HEK293 (cell line): ENCODE data around the gene ARL2BP.

Experiments
- CTCF ChIA-PET: fragments of 350-600 bp; formaldehyde crosslinking; extraction: SDS; loops from one replicate; lab custom pipeline; 2021; ENCODE audit warnings: antibody characterized with exemption; lab: Yijun Ruan, JAX
- POLR2A ChIA-PET: fragments of 300-600 bp; formaldehyde crosslinking; extraction: SDS; loops from one replicate; lab custom pipeline; 2020; ENCODE audit warnings: antibody characterized with exemption, inconsistent platforms; lab: Yijun Ruan, JAX
- H3K27ac ChIP-seq: fragments of 200-500 bp; sonication (Bioruptor generic); 2 replicates; pipeline ENCODE4 v1.5.1; 2014; ENCODE audit warnings: low read depth, low read length, control low read depth, inconsistent platforms; ENCODE audit errors: extremely low read depth
- H3K36me3 ChIP-seq, 2 experiments: fragments of 200-500 bp in 1 of 2; sonication (Bioruptor generic) in 1 of 2; 1 replicate in 1 of 2; 2 replicates in 1 of 2; pipeline ENCODE4 v1.5.1; 2014 to 2017; ENCODE audit warnings: inconsistent platforms in 2 of 2, low read length in 2 of 2; ENCODE audit not compliant: control insufficient read depth in 2 of 2, insufficient read depth in 1 of 2
- H3K4me1 ChIP-seq: fragments of 200-500 bp; sonication (Bioruptor generic); 2 replicates; pipeline ENCODE4 v1.5.1; 2014; ENCODE audit warnings: mild to moderate bottlenecking, low read length, inconsistent platforms; ENCODE audit not compliant: control insufficient read depth, insufficient read depth
- H3K4me3 ChIP-seq: 2 replicates; pipeline ENCODE4 v1.5.1; 2011; ENCODE audit warnings: low read depth, mild to moderate bottlenecking, control low read depth, low read length, moderate library complexity
- H3K9me3 ChIP-seq: fragments of 200-500 bp; sonication (Bioruptor generic); 2 replicates; pipeline ENCODE4 v1.5.1; 2014; ENCODE audit warnings: low read depth, low read length, inconsistent platforms; ENCODE audit not compliant: control insufficient read depth, insufficient read depth
- CTCF ChIP-seq: fragments of 450-650 bp; formaldehyde crosslinking; IDR thresholded peaks from 2 replicates; pipeline ENCODE4 v1.5.1; 2016; ENCODE audit warnings: missing biosample characterization, missing genetic modification characterization
- HOXA7 ChIP-seq: sonication (generic); formaldehyde crosslinking; IDR thresholded peaks from 2 replicates; pipeline ENCODE4 v1.8.1; 2022; ENCODE audit warnings: missing genetic modification reagents, borderline replicate concordance
- HOXD13 ChIP-seq: sonication (generic); formaldehyde crosslinking; IDR thresholded peaks from 2 replicates; pipeline ENCODE4 v1.8.0; 2022; ENCODE audit warnings: missing genetic modification reagents, borderline replicate concordance
- KLF9 ChIP-seq: fragments of 450-650 bp; formaldehyde crosslinking; IDR thresholded peaks from 2 replicates; pipeline ENCODE4 v1.5.1; 2016; ENCODE audit warnings: missing biosample characterization, missing genetic modification characterization, low read depth
- PATZ1 ChIP-seq: fragments of 450-650 bp; formaldehyde crosslinking; IDR thresholded peaks from 2 replicates; pipeline ENCODE4 v1.5.1; 2016; ENCODE audit warnings: missing biosample characterization, missing genetic modification characterization
- PRDM1 ChIP-seq: fragments of 450-650 bp; formaldehyde crosslinking; IDR thresholded peaks from 2 replicates; pipeline ENCODE4; 2016; ENCODE audit warnings: missing biosample characterization, missing genetic modification characterization
- PRDM10 ChIP-seq: fragments of 450-650 bp; formaldehyde crosslinking; IDR thresholded peaks from 2 replicates; pipeline ENCODE4 v1.5.1; 2016; ENCODE audit warnings: missing biosample characterization, missing genetic modification characterization
- SP2 ChIP-seq: fragments of 450-650 bp; formaldehyde crosslinking; IDR thresholded peaks from 2 replicates; pipeline ENCODE4 v1.5.1; 2016; ENCODE audit warnings: missing biosample characterization, missing genetic modification characterization
- SP3 ChIP-seq: fragments of 450-650 bp; formaldehyde crosslinking; IDR thresholded peaks from 2 replicates; pipeline ENCODE4 v1.5.1; 2016; ENCODE audit warnings: missing biosample characterization, missing genetic modification characterization
- ZBTB10 ChIP-seq: fragments of 450-650 bp; formaldehyde crosslinking; IDR thresholded peaks from 2 replicates; pipeline ENCODE4 v1.5.1; 2016; ENCODE audit warnings: missing biosample characterization, missing genetic modification characterization
- ZBTB44 ChIP-seq: fragments of 450-650 bp; IDR thresholded peaks from 2 replicates; pipeline ENCODE4 v1.5.1; 2018; ENCODE audit warnings: missing biosample characterization, mild to moderate bottlenecking, missing genetic modification characterization
- ZNF140 ChIP-seq: fragments of 450-650 bp; formaldehyde crosslinking; IDR thresholded peaks from 2 replicates; pipeline ENCODE4 v1.5.1; 2016; ENCODE audit warnings: missing biosample characterization, missing genetic modification characterization
- ZNF169 ChIP-seq: fragments of 450-650 bp; formaldehyde crosslinking; IDR thresholded peaks from 2 replicates; pipeline ENCODE4 v1.5.1; 2016; ENCODE audit warnings: missing biosample characterization, missing genetic modification characterization
- ZNF19 ChIP-seq: fragments of 450-650 bp; formaldehyde crosslinking; IDR thresholded peaks from 2 replicates; pipeline ENCODE4; 2016; ENCODE audit warnings: missing biosample characterization, missing genetic modification characterization, low read depth
- ZNF449 ChIP-seq: fragments of 450-650 bp; formaldehyde crosslinking; IDR thresholded peaks from 2 replicates; pipeline ENCODE4 v1.5.1; 2017; ENCODE audit warnings: missing biosample characterization, mild to moderate bottlenecking, missing genetic modification characterization, moderate library complexity
- ZNF580 ChIP-seq: fragments of 450-650 bp; formaldehyde crosslinking; IDR thresholded peaks from 2 replicates; pipeline ENCODE4 v1.5.1; 2016; ENCODE audit warnings: missing biosample characterization, missing genetic modification characterization
- ZNF658 ChIP-seq: fragments of 450-650 bp; formaldehyde crosslinking; IDR thresholded peaks from 2 replicates; pipeline ENCODE4; 2016; ENCODE audit warnings: missing biosample characterization, missing genetic modification characterization
- ZNF776 ChIP-seq: fragments of 450-650 bp; formaldehyde crosslinking; IDR thresholded peaks from 2 replicates; pipeline ENCODE4 v1.5.0; 2017; ENCODE audit warnings: missing biosample characterization, missing genetic modification characterization, borderline replicate concordance
- ZSCAN18 ChIP-seq: fragments of 450-650 bp; formaldehyde crosslinking; IDR thresholded peaks from 2 replicates; pipeline ENCODE4 v1.5.1; 2016; ENCODE audit warnings: missing biosample characterization, missing genetic modification characterization

The ARL2BP gene

GRCh38 chr16:57299009-57299718, 54.1 kb downstream of the ARL2BP start:
- ChIA-PET CTCF (interaction anchor here (0.6 to 9.4 kb wide), 12 partner anchors 21 to 600 kb away, joined by 3 to 290 read pairs (median 4); partner anchors contain the start of gene CPNE2), POLR2A (interaction anchor here (0.5 to 2.1 kb wide), 6 partner anchors 15 to 148 kb away, joined by 4 to 14 read pairs (median 8); partner anchors contain the start of genes ARL2BP, CIAPIN1, COQ9 and PLLP)
- peak overlapping the region; percentile 55 for H3K4me3 ChIP-seq
- H3K27ac ChIP-seq, result no peak overlapping the region
- no peaks in the 10 kb centered on the region for H3K4me1 ChIP-seq
- H3K36me3 ChIP-seq, result no peaks in the 10 kb centered on the region
- H3K9me3 ChIP-seq, result no peaks in the 10 kb centered on the region
- peak; percentile 24; the same call in 1 of the 2 replicates for TF ChIP-seq ZNF580 (tag by site-specific recombination)
- no peak for TF ChIP-seq ZNF169 (tag by site-specific recombination)
- peak; percentile 19; the same call in 1 of the 2 replicates for TF ChIP-seq SP2
- TF ChIP-seq ZBTB10 (tag by site-specific recombination), result no peak
- TF ChIP-seq KLF9 (tag by site-specific recombination), result no peak
- TF ChIP-seq ZNF449 (tag by site-specific recombination), result no peak
- no peak for TF ChIP-seq SP3 (tag by site-specific recombination)
- 0 out of 2 replicates have a peak, but pooled peaks have one; percentile 27 for TF ChIP-seq PATZ1 (tag by site-specific recombination)
- TF ChIP-seq ZNF140 (tag by site-specific recombination), result no peak
- no peak for TF ChIP-seq HOXD13 (CRISPR knock-in tag)
- no peak for TF ChIP-seq ZNF19 (tag by site-specific recombination)
- 0 out of 2 replicates have a peak, but pooled peaks have one; percentile 5 for TF ChIP-seq PRDM1 (tag by site-specific recombination)
- peak; percentile 77 for TF ChIP-seq PRDM10 (tag by site-specific recombination)
- TF ChIP-seq CTCF, result no peak; the same call in 1 of the 2 replicates
- no peak for TF ChIP-seq ZNF658
- TF ChIP-seq ZNF776 (tag by site-specific recombination), result no peak
- TF ChIP-seq ZBTB44 (tag by site-specific recombination), result no peak
- TF ChIP-seq ZSCAN18, result no peak
- TF ChIP-seq HOXA7 (CRISPR knock-in tag), result no peak
